K562 (cell line): Measurements from ENCODE around the gene PAIP2. TPM values are rescaled to one million over a fixed set of nuclear protein-coding genes. Genes with fewer than 3 reads are reported as not detected.

Source experiments
- FIP1L1 ChIP-seq: fragments of 200-400 bp; formaldehyde crosslinking; IDR thresholded peaks from 2 replicates; pipeline ENCODE4 v1.6.1; 2018; ENCODE audit warnings: mild to moderate bottlenecking, low read depth, low read length; ENCODE audit not compliant: poor library complexity, severe bottlenecking
- ZKSCAN1 ChIP-seq: fragments of 150-350 bp; IDR thresholded peaks from 2 replicates; pipeline ENCODE4 v1.6.1; 2016; ENCODE audit warnings: low read depth, low read length
- polyA plus RNA-seq, 8 experiments: library from polyadenylated mRNA; depleted of rRNA in 4 of 8; stranded (reverse) in 5 of 8; unstranded in 3 of 8; fragments of >200 nt; fragmentation: Nextera tagmentation in 2 of 8; fragmentation: Illumina TruSeq in 1 of 8; extraction: Ambion mirVana in 2 of 8; extraction: Trizol in 1 of 8; gene quantifications; 2 replicates each; pipeline versions ENCODE4 v1.2.1 to v1.2.3, GENCODE V29; 2011 to 2014; ENCODE audit warnings: inconsistent platforms in 1 of 8, missing spikeins in 1 of 8
- total RNA-seq, 7 experiments: library from RNA; depleted of rRNA in 6 of 7; stranded (reverse); fragments of >200 nt in 6 of 7; fragmentation: Illumina TruSeq in 2 of 7; extraction: Trizol in 2 of 7; gene quantifications; 2 replicates each; pipeline versions ENCODE4 v1.2.1 to v1.2.3, GENCODE V29; 2011 to 2021; ENCODE audit warnings: low replicate concordance in 1 of 7
- TF ChIP-seq, protein P1 (sequence below): sonication (generic); formaldehyde crosslinking; IDR thresholded peaks from 2 replicates; pipeline ENCODE4 v1.8.0; 2022; ENCODE audit warnings: missing genetic modification reagents, mild to moderate bottlenecking, borderline replicate concordance
- TF ChIP-seq, protein P2 (sequence below): sonication (generic); formaldehyde crosslinking; IDR thresholded peaks from 2 replicates; pipeline ENCODE4 v1.8.1; 2022; ENCODE audit warnings: missing genetic modification reagents
- TF ChIP-seq, protein P3 (sequence below): fragments of 450-650 bp; formaldehyde crosslinking; IDR thresholded peaks from 2 replicates; pipeline ENCODE4 v1.4.0; 2022; ENCODE audit warnings: missing genetic modification characterization
- TF ChIP-seq, protein P4 (sequence below), 2 experiments: fragments of 450-650 bp in 1 of 2; sonication (generic) in 1 of 2; formaldehyde crosslinking in 1 of 2; IDR thresholded peaks; 2 replicates each; pipeline versions ENCODE4 v1.7.1 to v1.9.0; 2016 to 2022; ENCODE audit warnings: inconsistent platforms in 1 of 2, mild to moderate bottlenecking in 1 of 2, missing genetic modification reagents in 1 of 2
- TF ChIP-seq, protein P5 (sequence below): fragments of 250-450 bp; sonication (Bioruptor Pico); IDR thresholded peaks from 2 replicates; pipeline ENCODE4 v1.8.0; 2022; ENCODE audit warnings: moderate library complexity, mild to moderate bottlenecking, inconsistent platforms

The PAIP2 gene
- total and polyA plus RNA-seq, 9 of the 15 experiments (the other 6 are each of a cell fraction or from before 2014, with no cell fraction given) = 78.3 to 187 (median 128) TPM

DNA sequence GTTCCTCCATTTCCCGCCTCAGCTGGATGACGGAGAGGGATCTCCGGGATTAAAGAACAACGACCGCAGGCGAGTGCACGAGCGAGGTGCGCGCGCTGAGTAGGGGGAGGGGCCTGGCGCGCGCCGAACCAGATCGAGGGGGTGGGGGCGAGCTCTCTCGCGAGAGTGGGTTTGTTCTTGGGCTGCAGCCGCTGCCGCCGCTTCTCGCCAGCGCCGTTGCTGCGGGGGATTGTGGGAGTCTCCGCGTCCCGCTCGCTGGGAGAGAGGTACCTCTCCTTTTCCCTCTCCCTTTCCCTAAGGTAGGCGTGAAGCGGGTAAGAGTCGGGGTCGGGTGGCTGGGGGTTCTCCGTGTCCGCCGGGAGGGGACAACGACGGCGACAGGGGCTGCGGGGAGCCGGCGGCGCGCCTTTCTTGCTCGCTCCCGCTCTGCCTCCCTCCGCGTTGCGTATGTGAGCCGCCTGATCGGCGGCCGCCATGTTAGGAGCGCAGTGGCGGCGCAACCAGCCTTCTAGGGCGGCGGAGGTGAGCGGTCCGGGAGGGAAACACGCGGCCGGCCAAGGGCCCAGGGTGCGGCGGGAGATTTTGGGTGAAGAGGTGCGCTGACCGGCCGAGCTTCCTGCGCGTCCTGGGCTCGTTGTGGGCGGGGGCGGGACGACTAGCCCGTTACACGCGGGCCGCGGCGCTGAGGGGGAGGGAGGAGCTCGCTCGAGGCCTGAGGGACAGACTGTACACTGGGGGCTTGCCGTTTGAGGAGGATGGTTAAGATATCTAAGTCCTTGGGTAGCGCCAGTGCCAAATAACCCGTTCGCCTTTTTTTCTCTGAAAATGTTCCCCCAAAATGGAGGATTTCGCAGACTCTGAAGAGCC is 47.9 kb upstream of the PAIP2 start, which contains the start of gene MATR3 (continued):
- TF ChIP-seq, protein P1, sequence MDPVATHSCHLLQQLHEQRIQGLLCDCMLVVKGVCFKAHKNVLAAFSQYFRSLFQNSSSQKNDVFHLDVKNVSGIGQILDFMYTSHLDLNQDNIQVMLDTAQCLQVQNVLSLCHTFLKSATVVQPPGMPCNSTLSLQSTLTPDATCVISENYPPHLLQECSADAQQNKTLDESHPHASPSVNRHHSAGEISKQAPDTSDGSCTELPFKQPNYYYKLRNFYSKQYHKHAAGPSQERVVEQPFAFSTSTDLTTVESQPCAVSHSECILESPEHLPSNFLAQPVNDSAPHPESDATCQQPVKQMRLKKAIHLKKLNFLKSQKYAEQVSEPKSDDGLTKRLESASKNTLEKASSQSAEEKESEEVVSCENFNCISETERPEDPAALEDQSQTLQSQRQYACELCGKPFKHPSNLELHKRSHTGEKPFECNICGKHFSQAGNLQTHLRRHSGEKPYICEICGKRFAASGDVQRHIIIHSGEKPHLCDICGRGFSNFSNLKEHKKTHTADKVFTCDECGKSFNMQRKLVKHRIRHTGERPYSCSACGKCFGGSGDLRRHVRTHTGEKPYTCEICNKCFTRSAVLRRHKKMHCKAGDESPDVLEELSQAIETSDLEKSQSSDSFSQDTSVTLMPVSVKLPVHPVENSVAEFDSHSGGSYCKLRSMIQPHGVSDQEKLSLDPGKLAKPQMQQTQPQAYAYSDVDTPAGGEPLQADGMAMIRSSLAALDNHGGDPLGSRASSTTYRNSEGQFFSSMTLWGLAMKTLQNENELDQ (CRISPR knock-in tag) = no peak
- TF ChIP-seq, protein P2, sequence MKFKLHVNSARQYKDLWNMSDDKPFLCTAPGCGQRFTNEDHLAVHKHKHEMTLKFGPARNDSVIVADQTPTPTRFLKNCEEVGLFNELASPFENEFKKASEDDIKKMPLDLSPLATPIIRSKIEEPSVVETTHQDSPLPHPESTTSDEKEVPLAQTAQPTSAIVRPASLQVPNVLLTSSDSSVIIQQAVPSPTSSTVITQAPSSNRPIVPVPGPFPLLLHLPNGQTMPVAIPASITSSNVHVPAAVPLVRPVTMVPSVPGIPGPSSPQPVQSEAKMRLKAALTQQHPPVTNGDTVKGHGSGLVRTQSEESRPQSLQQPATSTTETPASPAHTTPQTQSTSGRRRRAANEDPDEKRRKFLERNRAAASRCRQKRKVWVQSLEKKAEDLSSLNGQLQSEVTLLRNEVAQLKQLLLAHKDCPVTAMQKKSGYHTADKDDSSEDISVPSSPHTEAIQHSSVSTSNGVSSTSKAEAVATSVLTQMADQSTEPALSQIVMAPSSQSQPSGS (CRISPR knock-in tag) = no peak
- TF ChIP-seq ZKSCAN1 = peak; percentile 10; the same call in 1 of the 2 replicates
- TF ChIP-seq, protein P3, sequence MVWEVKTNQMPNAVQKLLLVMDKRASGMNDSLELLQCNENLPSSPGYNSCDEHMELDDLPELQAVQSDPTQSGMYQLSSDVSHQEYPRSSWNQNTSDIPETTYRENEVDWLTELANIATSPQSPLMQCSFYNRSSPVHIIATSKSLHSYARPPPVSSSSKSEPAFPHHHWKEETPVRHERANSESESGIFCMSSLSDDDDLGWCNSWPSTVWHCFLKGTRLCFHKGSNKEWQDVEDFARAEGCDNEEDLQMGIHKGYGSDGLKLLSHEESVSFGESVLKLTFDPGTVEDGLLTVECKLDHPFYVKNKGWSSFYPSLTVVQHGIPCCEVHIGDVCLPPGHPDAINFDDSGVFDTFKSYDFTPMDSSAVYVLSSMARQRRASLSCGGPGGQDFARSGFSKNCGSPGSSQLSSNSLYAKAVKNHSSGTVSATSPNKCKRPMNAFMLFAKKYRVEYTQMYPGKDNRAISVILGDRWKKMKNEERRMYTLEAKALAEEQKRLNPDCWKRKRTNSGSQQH = no peak
- TF ChIP-seq, protein P4, sequence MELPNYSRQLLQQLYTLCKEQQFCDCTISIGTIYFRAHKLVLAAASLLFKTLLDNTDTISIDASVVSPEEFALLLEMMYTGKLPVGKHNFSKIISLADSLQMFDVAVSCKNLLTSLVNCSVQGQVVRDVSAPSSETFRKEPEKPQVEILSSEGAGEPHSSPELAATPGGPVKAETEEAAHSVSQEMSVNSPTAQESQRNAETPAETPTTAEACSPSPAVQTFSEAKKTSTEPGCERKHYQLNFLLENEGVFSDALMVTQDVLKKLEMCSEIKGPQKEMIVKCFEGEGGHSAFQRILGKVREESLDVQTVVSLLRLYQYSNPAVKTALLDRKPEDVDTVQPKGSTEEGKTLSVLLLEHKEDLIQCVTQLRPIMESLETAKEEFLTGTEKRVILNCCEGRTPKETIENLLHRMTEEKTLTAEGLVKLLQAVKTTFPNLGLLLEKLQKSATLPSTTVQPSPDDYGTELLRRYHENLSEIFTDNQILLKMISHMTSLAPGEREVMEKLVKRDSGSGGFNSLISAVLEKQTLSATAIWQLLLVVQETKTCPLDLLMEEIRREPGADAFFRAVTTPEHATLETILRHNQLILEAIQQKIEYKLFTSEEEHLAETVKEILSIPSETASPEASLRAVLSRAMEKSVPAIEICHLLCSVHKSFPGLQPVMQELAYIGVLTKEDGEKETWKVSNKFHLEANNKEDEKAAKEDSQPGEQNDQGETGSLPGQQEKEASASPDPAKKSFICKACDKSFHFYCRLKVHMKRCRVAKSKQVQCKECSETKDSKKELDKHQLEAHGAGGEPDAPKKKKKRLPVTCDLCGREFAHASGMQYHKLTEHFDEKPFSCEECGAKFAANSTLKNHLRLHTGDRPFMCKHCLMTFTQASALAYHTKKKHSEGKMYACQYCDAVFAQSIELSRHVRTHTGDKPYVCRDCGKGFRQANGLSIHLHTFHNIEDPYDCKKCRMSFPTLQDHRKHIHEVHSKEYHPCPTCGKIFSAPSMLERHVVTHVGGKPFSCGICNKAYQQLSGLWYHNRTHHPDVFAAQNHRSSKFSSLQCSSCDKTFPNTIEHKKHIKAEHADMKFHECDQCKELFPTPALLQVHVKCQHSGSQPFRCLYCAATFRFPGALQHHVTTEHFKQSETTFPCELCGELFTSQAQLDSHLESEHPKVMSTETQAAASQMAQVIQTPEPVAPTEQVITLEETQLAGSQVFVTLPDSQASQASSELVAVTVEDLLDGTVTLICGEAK (IDR thresholded peaks at IDR 0.05) = no peak
- TF ChIP-seq, protein P4 (CRISPR knock-in tag; IDR thresholded peaks at IDR 0.05) = no peak
- TF ChIP-seq FIP1L1 = peak; percentile 97
- TF ChIP-seq, protein P5, sequence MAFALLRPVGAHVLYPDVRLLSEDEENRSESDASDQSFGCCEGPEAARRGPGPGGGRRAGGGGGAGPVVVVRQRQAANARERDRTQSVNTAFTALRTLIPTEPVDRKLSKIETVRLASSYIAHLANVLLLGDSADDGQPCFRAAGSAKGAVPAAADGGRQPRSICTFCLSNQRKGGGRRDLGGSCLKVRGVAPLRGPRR (CRISPR knock-in tag) = no peak
